Measurements from ENCODE around the gene PFKL.
"Not testable (repeated sequence)": the region's sequence is repeated elsewhere in the genome, so short reads cannot be mapped to it uniquely, and the experiment has no call there.

Gene PFKL

GRCh38 chr21:44265734-44266270, 34.1 kb upstream of the PFKL start:
- no peak for DNase-seq
- TF ChIP-seq POLR2A (IDR thresholded peaks at IDR 0.05; ENCODE audit: low read length), result no peak
- TF ChIP-seq GATA1 (IDR thresholded peaks at IDR 0.05; ENCODE audit: low read depth, low read length), result no peak

- no peak for DNase-seq
- TF ChIP-seq POLR2A (IDR thresholded peaks at IDR 0.05; ENCODE audit: low read length) (no peak), GATA1 (IDR thresholded peaks at IDR 0.05; ENCODE audit: low read depth, low read length) (no peak)
Observed at GRCh38 chr21:44267655-44268142, 32.2 kb upstream of the PFKL start.

GRCh38 chr21:44269090-44269489, 30.8 kb upstream of the PFKL start:
- DNase-seq, result no peak
- TF ChIP-seq POLR2A (IDR thresholded peaks at IDR 0.05; ENCODE audit: low read length) (no peak), GATA1 (IDR thresholded peaks at IDR 0.05; ENCODE audit: low read depth, low read length) (no peak)

- no peak for DNase-seq
- TF ChIP-seq POLR2A (IDR thresholded peaks at IDR 0.05; ENCODE audit: low read length) (no peak), GATA1 (IDR thresholded peaks at IDR 0.05; ENCODE audit: low read depth, low read length) (no peak)
Observed at GRCh38 chr21:44271558-44272283, 28.1 kb upstream of the PFKL start.

GRCh38 chr21:44272284-44272858, 27.5 kb upstream of the PFKL start:
- TF ChIP-seq POLR2A (IDR thresholded peaks at IDR 0.05; ENCODE audit: low read length) (no peak), GATA1 (IDR thresholded peaks at IDR 0.05; ENCODE audit: low read depth, low read length) (no peak)
- no peak for DNase-seq

GRCh38 chr21:44273046-44273445, 26.8 kb upstream of the PFKL start:
- TF ChIP-seq GATA1 (IDR thresholded peaks at IDR 0.05; ENCODE audit: low read depth, low read length) (no peak), POLR2A (IDR thresholded peaks at IDR 0.05; ENCODE audit: low read length) (no peak)
- no peak for DNase-seq

GRCh38 chr21:44275041-44275440, 24.8 kb upstream of the PFKL start:
- TF ChIP-seq GATA1 (IDR thresholded peaks at IDR 0.05; ENCODE audit: low read depth, low read length), result no peak

GRCh38 chr21:44279354-44280260, 20.2 kb upstream of the PFKL start:
- no peak for DNase-seq
- TF ChIP-seq POLR2A (IDR thresholded peaks at IDR 0.05; ENCODE audit: low read length) (no peak), GATA1 (IDR thresholded peaks at IDR 0.05; ENCODE audit: low read depth, low read length) (no peak)

More at GRCh38 chr21:44275041-44275440, 24.8 kb upstream of the PFKL start:
- DNase-seq, result no peak

GRCh38 chr21:44281801-44282200, 18.1 kb upstream of the PFKL start:
- no peak for DNase-seq
- TF ChIP-seq GATA1 (IDR thresholded peaks at IDR 0.05; ENCODE audit: low read depth, low read length), result no peak
- no peak for TF ChIP-seq POLR2A (IDR thresholded peaks at IDR 0.05; ENCODE audit: low read length)

- TF ChIP-seq POLR2A (IDR thresholded peaks at IDR 0.05; ENCODE audit: low read length), result no peak
- TF ChIP-seq GATA1 (IDR thresholded peaks at IDR 0.05; ENCODE audit: low read depth, low read length), result no peak
- DNase-seq, result no peak
Observed at GRCh38 chr21:44282370-44282769, 17.5 kb upstream of the PFKL start.

- DNase-seq, result not testable (repeated sequence)
Observed at GRCh38 chr21:44283211-44283785, 16.6 kb upstream of the PFKL start.

- no peak for TF ChIP-seq POLR2A (IDR thresholded peaks at IDR 0.05; ENCODE audit: low read length)
- TF ChIP-seq GATA1 (IDR thresholded peaks at IDR 0.05; ENCODE audit: low read depth, low read length), result no peak
- DNase-seq, result no peak
Observed at GRCh38 chr21:44283948-44284347, 15.9 kb upstream of the PFKL start.

- DNase-seq, result no peak
- no peak for TF ChIP-seq POLR2A (IDR thresholded peaks at IDR 0.05; ENCODE audit: low read length)
- TF ChIP-seq GATA1 (IDR thresholded peaks at IDR 0.05; ENCODE audit: low read depth, low read length), result no peak
Observed at GRCh38 chr21:44285138-44285992, 14.5 kb upstream of the PFKL start, which contains the start of gene AIRE. Gene AIRE (plus strand): TSS chr21:44285876. CDS start chr21:44286007, 131 bp downstream.

All from erythroblast (primary cell).